Left forelimb (tissue), 1 donor: Measurements from ENCODE around the gene SNRPB2.
A peak's percentile ranks its signal among the peaks of the same experiment; 100 is the strongest.

Experiments
- DNase-seq: peaks from one replicate; pipeline ENCODE4 v3.0.0-alpha.2; 2018; ENCODE audit warnings: low spot score

The SNRPB2 gene

DNA sequence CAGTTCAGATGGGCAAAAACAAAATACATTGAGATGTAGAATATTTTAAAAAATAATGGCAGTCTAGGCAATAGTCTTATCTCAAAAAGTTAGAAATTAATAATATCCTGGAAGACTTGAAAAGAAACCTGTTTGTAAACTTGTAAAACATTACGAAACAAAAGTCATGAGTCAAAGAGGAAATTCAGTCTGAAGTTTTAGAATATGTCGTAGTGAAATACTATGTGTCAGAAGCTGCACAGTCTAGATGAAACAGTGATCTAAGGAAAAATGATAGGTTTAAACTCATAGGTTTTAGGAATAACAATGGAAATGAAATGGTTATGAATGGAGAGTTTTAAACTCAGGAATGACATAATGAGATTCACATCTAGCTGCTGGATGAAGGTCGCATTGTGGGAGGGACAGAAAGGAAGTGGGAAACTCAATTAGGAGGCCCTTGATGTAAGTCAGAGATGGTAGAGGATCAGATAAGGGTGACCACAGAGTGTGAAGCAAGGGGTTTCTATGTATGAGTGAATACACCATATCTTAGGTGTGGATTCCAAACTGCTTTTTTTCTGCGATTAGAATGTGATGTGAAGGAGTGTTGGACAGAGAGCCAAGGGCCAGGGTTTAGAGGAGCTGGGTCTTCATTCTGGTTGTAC, 2.8 kb downstream of the SNRPB2 start:
- DNase-seq = no peak

GRCh38 chr20:16740365-16741072, 10.7 kb downstream of the SNRPB2 start:
- no peak for DNase-seq

DNA sequence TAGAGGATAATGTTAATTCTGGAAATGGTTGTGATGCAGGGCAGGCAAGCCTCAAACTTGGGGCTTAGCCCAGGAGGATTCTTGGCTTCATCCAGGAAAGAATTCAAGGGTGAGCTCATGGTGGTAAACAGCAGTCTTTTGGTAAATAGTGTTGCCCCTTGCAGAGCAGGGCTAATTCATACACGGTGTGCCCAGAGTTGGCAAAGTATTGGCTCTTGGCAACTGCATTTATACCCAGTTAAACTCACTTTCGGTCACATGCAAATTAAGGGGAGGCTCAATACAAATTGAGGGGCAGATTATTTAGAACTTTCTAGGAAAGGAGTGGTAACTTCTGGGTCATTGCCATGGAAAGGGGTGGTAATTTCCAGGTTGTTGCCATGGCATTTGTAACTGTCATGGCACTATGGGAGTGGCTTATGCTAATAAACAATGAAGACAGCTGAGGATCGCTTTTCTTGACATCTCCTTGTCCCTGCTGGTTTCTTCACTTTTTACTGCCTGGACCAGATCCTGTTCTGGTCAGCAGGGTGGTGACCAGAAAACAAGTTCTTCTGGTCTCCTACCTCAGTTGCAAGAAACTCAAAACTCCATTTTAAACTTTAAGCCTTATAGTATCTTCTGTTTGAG, 14.5 kb downstream of the SNRPB2 start:
- no peak for DNase-seq

DNA sequence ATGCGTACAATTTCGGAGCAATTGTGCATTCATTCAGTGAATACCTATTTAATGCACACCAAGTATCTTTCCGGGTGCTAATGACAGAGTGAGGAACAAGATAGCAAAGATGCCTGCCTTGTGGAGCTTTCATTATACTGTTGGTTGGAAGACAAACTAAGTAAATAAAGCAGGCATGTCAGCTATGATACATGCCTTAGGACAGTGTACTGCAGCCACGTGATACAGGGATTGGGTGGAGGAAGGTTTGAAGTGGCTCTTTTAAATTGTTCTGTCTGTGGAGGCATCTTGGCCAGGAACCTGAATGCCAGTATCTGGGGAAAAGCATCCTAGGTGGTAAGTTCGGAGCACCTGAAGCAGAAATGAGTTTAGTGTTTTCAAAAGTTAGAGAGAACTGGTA, 15.4 kb downstream of the SNRPB2 start:
- DNase-seq = no peak

GRCh38 chr20:16747291-16747811, 17.5 kb downstream of the SNRPB2 start:
- no peak for DNase-seq

DNA sequence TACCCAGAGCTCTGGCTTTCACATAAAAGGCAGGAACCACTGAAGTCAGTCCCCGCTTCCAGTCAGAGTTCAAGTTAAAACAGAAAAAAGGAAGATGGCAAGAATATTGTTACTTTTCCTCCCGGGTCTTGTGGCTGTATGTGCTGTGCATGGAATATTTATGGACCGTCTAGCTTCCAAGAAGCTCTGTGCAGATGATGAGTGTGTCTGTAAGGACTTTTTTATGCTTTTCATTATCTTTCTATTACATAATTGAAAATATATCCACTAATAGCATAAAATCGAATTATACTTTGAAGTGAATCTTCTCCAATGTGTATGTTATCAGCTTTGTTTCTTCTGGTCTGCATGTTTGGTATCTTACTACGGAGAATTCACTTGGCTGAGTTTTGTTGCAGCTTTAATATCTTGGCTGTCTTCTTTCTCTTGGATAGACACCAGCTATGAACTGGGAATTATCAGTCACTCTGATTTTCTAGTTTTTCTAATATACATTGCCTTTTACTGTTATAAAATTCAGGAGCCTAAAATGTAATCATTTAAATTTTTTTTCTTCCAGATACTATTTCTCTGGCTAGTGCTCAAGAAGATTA, 18.6 kb downstream of the SNRPB2 start, which contains the start of gene OTOR:
Gene OTOR, plus strand, starts transcription at position 51 of the 593 bp plus-strand sequence. Its CDS starts 44 bp downstream, at position 95.
- no peak for DNase-seq

DNA sequence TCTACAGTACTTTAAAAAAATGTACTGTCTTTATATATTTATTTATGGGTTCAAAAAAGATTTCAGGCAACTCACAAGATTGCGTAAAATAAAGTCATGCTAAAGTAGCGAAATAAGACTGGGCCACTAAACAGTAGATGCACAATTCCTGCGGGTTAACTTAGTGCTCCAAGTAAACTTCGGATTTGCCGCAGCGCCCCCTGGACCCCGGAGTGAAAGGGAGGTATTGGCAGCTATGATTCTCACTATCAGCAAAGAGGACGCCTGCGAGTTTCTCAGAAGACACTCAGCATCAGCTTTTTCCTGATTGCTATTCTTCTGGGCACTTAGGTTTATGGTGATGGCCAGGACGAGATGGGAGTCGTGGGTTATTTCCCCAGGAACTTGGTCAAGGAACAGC, 19.7 kb downstream of the SNRPB2 start:
- DNase-seq = no peak

GRCh38 chr20:16752082-16752481, 22.3 kb downstream of the SNRPB2 start:
- no peak for DNase-seq

- no peak for DNase-seq
These were observed 23.1 kb downstream of the SNRPB2 start for GRCh38 chr20:16752901-16753300.

- DNase-seq = no peak
These were observed 28.8 kb downstream of the SNRPB2 start for GRCh38 chr20:16758454-16759180.

DNA sequence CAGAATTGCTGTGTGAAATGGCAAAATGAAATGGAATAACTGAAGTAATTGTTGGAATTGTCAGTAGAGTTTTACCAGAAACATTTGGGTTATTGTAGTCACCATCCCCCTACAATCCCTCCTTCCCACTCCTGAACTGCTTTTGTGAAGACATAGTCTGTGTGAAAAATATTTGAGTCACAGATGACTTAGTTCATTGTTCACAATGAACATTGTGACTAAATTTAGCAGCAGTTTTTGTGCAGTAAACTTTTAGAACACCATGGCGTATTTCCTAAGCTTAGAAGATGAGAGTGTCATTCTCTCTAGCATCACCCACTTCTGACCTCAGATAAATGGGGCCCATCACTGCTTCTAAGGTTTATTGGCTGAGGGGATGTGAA, 29.3 kb downstream of the SNRPB2 start:
- no peak for DNase-seq

DNA sequence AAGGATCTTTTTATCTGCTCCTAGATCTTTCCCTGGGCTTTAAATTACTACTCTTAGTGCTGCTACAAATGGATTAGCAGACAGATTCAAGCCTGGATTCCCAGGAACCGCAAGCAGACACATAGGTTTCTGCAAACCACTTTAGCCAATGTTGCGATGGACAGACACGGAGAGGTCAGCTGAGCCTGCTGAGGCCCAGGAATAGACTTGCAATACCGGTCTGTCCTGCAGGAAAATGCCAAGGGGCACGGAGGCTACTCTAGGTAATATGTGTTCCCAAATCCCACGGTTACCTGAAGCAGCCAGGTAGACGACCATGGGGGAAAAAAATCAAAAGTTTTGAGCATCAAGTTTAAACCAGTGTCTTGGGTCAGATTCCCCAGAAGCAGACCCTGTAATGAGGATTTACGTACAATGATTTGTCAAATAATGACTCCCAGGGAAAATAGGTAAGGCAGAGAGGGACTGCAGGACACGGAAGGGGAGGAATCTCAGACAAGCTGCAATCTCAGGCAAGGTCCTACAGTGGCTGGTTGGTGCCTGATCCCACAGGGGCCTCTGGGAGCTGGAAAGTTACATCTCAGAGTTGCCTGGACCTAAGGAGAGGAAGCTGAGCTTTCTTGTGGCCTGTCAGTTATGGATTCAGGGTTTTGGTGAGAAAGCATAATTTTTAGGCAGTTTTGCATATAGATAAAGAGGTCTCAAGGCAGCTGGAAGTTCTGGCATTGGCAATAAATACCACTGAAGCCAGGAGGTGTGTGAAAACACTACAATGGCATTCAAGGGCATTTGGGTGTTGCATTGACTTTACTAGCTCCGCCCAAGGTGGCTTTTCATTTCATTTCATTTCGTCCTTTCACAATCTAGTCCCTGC, 30.8 kb downstream of the SNRPB2 start:
- no peak for DNase-seq

- DNase-seq = peak; percentile 70
These were observed 31.5 kb downstream of the SNRPB2 start for GRCh38 chr20:16761305-16761829.

DNA sequence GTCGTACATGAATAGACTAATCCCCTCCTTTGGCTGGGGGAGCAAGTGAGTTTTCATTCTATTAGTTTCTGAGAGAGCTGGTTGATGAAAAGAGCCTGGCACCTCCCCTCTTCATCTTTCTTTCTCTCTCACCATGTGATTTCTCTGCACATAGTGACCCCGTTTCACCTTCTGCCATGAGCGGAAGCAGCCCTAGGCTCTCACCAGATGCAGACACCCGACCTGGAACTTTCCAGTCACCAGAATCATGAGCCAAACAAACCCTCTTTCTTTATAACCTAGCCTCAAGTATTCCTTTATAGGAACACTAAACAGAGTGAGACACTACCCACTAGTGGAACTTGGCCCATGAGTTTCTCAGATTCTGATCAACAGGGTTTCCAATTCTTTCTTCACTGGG, 34.7 kb downstream of the SNRPB2 start:
- DNase-seq = no peak

DNA sequence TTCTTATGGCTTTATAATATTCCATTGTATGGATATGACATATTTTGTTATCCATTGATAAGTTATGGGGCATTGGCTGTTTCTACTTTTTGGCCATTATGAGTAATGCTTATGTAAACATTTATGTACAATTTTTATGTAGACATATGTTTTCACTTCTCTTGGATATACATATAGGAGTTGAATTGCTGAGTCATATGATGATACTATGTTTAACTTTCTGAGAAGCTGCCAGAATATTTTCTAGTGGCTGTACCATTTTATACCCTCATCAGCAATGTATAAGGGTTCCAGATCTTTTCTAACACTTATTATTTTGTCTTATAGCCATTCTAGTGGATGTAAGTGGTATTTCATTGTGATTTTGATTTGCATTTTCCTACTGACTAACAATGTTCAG, 41.4 kb downstream of the SNRPB2 start:
- DNase-seq = no peak

DNA sequence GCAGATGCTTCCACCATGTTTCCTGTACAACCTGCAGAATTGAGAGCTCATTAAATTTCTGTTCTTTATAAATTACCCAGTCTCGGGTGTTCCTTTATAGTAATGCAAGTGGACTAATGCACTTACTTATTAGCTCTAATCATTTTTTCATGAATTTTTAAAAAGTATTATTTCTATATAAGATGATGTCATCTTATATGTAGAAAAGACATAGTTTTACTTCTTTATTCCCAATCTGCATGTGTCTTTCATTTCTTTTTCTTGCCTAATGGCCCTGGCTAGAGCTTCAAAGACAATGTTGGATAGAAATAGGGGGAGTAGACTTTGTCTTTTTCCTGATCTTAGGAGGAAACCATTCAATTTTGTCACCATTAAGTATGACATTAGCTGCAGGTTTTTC, 46.1 kb downstream of the SNRPB2 start:
- DNase-seq = no peak

DNA sequence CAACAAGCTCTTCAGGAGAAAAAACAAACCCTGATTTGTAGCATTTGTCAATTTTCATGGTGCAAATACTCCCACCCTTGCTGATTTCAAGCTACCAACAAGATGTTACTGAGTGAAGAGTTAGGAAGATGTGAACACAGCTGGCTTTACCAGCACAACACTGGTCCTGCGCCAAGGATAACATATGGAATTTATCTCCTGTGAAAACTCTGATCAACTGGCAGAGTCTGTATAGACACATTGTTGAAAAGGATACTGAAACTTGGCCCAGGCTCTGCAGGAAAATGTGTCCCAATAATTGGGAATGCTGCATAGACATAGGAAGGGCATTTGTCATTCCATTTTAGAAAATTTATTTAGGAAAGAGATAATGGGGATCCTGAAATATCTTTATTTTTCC, 47.3 kb downstream of the SNRPB2 start:
- no peak for DNase-seq

DNA sequence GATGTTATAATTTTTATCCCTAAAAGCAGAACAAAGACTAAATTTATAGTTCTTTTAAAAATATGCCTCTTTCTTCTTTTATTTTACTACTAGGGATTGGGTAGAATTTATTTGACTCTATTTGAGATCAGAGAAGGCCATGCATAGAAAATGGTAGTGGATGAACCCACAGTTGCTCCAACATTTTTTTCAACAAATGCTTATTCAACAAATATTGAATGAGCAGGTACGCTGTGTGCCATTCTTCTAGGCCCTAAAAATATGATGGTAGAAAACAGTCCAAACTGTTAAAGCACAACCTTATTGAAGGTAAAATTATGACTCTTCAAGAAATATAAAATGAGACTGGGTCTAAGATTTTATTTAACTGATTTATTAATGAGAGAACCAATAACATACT, 48.3 kb downstream of the SNRPB2 start:
- no peak for DNase-seq

DNA sequence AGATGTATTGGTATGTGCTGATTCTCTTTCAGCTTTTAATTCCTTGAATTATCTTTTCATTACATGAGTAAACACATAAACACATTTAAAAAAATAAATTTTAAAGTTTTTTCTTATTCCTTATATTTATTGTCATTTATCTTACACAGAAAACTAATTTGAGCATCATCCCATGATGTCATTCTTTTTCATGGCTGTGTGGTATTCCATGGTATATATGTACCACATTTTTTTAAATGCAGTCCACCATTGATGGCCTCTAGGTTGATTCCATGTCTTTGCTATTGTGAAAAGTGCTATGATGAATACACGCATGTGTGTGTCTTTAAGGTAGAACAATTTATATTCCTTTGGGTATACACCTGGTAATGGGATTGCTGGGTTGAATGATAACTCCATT, 51.7 kb downstream of the SNRPB2 start:
- no peak for DNase-seq

DNA sequence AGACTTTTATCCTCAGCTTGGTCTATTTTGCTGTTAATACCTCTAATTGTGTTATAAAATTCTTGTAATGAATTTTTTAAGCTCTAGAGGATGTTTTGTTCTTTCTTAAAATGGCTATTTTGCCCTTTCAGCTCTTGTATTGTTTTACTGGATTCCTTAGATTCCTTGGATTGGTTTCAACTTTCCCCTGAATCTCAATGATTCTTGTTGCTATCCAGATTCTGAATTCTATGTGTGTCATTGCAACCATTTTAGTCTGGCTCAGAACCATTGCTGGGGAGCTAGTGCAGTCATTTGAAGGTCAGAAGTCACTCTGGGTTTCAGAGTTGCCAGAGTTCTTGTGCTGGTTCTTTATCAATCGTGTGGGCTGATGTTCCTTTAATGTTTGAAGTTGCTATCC, 55.4 kb downstream of the SNRPB2 start:
- DNase-seq = no peak
